Posterior vena cava (tissue), 2 donors: ENCODE results near the gene SIM2. TPM values are rescaled to one million over a fixed set of nuclear protein-coding genes. Genes with fewer than 3 reads are reported as not detected.
"Not testable (repeated sequence)": the region's sequence is repeated elsewhere in the genome, so short reads cannot be mapped to it uniquely, and the experiment has no call there.

Source experiments
- DNase-seq: peaks from one replicate; pipeline ENCODE4 v3.0.0-alpha.2; 2020; ENCODE audit warnings: low spot score
- intact Hi-C, 2 donors: fragments of 100-400 bp; cut with DNase I; formaldehyde crosslinking; loops; one replicate each; pipeline versions ENCODE4 v1.14.1 to v1.14.2; 2022 to 2023
- long read RNA-seq, 2 donors: library from polyadenylated mRNA; unstranded; transcript quantifications; one replicate each; pipeline ENCODE4 v2.0.0, GENCODE V29; 2020 to 2021
- total RNA-seq, 2 donors: library from RNA; stranded (reverse); fragmentation: NEBNext Ultra II Directional; extraction: Animal tissue kit (Norgen Biotek cat#: 25700); gene quantifications; one replicate each; pipeline ENCODE4 v1.2.1, GENCODE V29; 2021
- donor health status: DM: yes; HTN: yes; CAD: no.
- donor health status: DM: yes; HTN: yes; CAD: no.

SIM2 gene
- total RNA-seq, result not detected
- long read RNA-seq, donor 1, partial matches to known transcripts, result 0 of 1 reads
- long read RNA-seq, donor 1, other reads (novel, unspliced or antisense), result 1 of 1 reads
- long read RNA-seq, donor 2, result 0 reads

DNA sequence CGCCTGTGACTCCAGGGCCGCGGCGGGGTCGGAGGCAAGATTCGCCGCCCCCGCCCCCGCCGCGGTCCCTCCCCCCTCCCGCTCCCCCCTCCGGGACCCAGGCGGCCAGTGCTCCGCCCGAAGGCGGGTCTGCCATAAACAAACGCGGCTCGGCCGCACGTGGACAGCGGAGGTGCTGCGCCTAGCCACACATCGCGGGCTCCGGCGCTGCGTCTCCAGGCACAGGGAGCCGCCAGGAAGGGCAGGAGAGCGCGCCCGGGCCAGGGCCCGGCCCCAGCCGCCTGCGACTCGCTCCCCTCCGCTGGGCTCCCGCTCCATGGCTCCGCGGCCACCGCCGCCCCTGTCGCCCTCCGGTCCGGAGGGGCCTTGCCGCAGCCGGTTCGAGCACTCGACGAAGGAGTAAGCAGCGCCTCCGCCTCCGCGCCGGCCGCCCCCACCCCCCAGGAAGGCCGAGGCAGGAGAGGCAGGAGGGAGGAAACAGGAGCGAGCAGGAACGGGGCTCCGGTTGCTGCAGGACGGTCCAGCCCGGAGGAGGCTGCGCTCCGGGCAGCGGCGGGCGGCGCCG is at the start of gene SIM2:
Gene SIM2, plus strand, starts transcription at position 135 of the 565 bp plus-strand sequence. CDS start 632 bp downstream, outside the sequence.
- no peak for DNase-seq
- intact Hi-C loops, result loop anchor here in 1 of 2 donors (10.0 kb wide), 1 partner anchor 94 kb away; no protein-coding TSS in a partner anchor

GRCh38 chr21:36654324-36654723 is 44.6 kb upstream of the SIM2 start:
- DNase-seq, result no peak
- intact Hi-C loops, result no loop called here

DNA sequence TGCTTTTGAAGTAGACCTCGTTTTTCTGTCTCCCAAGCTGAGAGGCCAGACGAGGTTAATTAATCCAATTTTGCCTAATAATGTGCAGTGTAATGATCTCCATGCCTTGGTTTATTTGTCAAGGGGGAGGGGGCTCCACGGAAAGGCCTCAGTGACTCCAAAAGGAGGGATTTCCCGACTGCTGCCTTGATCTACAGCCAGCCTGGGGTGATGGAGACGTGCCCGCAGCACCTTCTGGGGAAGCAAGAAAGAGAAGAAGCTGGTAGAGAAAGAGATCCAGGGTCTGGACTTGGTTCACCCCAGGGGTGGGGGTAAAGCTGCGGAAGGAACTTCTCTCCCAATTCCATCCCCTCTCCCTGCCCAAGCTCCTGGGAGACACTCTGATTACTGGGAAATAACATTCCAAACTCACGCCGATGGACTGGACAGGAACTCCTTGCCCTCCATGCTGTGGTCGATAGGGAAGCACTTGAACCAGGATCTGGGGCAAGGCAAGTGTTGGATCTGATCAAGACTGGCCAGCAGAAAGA is 44.1 kb upstream of the SIM2 start:
- DNase-seq, result no peak
- intact Hi-C loops, result no loop called here

GRCh38 chr21:36656138-36656537 is 42.8 kb upstream of the SIM2 start:
- intact Hi-C loops, result no loop called here
- DNase-seq, result no peak

DNA sequence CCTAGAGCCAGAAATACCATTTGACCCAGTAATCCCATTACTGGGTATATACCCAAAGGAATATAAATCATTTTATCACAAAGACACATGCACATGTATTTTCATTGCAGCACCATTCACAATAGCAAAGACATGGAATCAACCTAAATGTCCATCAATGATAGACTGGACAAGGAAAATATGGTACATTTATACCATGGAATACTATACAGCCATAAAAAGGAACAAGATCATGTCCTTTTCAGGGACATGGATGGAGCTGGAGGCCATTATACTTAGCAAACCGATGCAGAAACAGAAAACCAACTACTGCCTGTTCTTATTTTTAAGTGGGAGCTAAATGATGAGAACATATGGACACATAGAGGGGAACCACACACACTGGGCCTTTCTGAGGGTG is 41.6 kb upstream of the SIM2 start:
- intact Hi-C loops, DNase-seq: not testable (repeated sequence)

DNA sequence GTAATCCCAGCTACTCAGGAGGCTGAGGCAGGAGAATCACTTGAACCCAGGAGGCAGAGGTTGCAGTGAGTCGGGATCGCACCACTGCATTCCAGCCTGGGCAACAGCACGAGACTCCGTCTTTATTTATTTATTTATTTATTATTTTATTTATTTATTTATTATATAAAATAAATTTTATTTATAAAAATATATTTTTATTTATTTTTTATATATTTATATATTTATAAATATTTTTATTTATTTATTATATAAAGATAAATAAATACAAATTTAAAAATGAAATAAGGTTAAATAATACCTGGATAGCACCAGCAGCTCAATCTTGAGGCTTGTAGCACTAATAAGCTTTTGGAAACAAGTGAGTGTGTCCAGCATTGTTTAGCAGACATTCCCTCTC is 40.9 kb upstream of the SIM2 start:
- no peak for DNase-seq
- intact Hi-C loops, result no loop called here

- intact Hi-C loops, result no loop called here
Observed at GRCh38 chr21:36658926-36659325, 40.0 kb upstream of the SIM2 start.

DNA sequence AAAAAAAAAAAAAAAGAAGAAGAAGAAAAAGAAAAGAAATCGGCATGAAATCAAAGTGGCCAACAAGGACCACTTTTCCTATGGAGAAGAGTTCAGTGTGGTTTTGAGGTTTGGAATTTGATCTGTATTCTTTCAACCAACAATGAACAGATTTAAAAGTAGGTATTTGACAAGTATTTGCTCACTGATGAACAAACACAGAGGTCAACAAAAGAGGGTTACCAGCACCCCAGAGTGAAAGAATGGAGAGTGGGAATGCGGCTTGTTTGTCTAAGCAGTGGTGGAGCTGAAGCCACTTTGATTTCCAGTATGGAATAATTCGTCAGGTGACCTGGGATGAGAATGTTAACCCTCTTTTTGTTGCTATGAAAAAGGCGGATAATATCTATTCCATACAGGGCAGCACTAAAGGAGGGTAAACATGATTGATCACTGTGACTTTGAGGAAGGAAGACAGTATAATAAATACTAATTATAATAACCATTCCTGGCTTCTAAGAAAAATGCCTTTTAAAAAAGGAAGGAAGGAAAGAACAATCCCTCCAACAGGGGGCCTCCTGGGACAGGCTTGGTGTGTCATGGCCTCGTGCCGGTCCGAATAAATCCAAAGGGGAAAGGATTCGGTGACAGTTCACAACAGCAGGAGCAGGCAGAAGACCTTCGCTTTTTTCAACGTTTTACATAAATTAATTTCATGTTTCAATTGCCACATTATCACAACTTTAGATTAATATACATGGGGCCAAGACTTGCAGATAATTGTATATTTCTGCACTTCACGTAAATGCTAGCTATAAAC is 37.2 kb upstream of the SIM2 start:
- no peak for DNase-seq
- intact Hi-C loops, result no loop called here

More at GRCh38 chr21:36658926-36659325, 40.0 kb upstream of the SIM2 start:
- no peak for DNase-seq

DNA sequence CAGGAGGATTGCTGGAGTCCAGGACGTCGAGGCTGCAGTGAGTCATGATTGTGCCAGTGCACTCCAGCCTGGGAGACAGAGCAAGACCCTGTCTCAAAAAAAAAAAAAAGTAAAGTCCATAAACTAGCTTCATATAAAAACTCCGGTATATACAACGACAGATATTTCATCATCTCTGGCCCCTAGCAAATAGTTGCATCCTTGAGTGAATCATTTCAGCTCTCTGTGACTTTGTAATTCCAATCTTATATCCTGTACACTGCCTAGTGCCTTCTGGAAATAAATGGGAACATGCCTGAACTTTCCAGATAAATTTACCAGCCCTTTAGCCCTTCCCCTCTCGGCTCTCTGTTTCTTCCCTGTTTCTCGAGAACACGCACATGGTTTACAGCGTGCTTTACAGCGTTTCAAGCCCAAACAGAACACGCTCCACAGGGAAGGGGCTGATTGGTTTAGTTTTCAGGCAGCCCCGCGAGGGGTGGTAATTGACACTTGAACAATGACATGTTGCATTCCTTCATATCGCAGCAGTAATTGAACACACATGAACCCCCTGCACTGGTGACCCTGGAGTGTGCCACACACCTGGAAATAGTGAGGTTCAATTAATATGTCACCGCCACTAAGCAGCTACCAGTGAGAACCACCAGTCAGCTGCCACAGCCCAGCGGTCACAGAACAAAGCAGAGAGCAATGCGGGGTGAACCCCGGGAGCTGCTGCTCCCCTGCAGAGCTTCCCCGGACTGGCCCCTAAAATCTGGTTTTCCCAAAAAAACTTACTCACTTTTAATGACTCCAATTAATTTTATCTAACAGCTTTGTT is 35.7 kb upstream of the SIM2 start:
- no peak for DNase-seq

DNA sequence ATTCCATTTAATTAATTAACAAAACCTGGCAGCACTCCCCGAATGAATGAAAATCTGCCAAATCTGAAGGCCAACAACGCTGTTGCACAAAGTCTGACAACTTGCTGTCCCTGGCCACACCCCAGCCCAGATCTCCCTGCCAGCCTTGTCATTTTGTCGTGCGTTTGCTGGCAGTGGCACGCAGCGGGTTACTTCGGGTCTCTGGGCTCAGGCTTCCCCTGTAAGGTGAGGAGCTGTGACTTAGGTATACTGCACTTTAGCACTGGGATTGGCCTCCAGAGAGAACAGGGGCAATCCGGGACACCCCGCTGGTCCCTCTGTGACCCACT is 34.3 kb upstream of the SIM2 start:
- no peak for DNase-seq
- intact Hi-C loops, result no loop called here

More for the DNA sequence above, 35.7 kb upstream of the SIM2 start:
- intact Hi-C loops, result no loop called here

- DNase-seq, result no peak
- intact Hi-C loops, result loop anchor here in 1 of 2 donors (5.0 kb wide), 1 partner anchor 1046 kb away; no protein-coding TSS in a partner anchor
Observed at GRCh38 chr21:36665806-36666205, 33.1 kb upstream of the SIM2 start.

DNA sequence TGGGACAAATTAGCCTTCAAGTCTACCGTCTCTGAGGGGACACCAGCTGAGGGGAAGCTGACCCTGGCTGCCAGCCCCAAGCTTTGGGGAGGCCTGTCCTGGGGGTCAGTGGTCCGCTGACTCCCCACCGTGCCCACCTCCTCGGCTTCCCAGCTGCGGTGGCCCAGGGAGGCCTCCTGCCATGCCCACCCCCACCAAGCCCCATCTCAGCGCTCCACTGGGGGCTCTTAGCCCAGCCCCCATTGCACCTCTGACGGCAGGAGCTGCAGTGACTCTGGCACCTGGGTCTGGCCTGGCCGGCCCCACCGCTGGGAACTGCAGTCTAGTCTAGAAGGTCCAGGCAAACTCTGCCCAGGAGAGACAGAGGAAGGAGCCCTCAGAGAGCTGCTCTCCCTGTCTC is 30.2 kb upstream of the SIM2 start:
- intact Hi-C loops, result loop anchor here in 1 of 2 donors (5.0 kb wide), 1 partner anchor 1044 kb away; no protein-coding TSS in a partner anchor
- no peak for DNase-seq

DNA sequence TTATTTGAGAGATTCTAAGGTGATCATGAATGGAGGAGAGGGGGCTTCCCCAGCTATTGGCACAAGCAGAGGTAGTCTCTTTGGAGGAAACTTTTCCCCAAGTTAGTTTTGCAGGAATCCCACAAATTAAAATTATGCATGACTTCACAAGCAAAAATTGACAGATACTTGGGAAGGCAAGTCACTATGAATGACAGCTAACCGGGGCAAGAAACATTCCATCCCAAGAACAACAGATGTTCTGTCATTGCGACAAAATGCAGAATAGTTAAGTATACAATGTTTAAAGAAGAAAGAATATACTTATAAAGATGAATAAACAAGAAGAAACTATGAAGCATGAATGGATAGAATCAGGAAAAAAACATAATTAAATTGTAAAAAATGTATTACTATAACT is 27.1 kb upstream of the SIM2 start:
- intact Hi-C loops, result no loop called here
- DNase-seq, result no peak

GRCh38 chr21:36672296-36672695 is 26.6 kb upstream of the SIM2 start:
- DNase-seq, intact Hi-C loops: not testable (repeated sequence)

GRCh38 chr21:36672737-36673136 is 26.2 kb upstream of the SIM2 start:
- no peak for DNase-seq
- intact Hi-C loops, result no loop called here

- DNase-seq, result no peak
- intact Hi-C loops, result no loop called here
Observed at GRCh38 chr21:36676039-36676950, 22.6 kb upstream of the SIM2 start.

DNA sequence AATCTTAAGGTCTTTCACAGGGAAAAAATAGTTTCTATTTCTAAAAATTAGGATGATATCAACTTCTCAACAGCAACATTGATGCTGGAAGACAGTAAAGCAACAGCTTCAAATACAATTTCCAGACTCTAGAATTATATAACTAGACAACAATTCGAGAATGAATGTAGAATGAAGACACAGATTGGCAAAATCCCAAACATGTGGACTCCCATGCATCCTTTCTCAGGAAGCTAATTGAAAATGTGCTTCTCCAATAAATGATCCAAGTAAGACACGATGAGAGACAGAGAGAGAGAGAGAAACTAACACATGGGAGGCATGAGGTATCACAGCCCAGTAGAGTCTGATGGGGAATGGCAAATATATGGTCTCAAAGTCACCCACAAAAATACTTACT is 21.5 kb upstream of the SIM2 start:
- DNase-seq, result no peak
- intact Hi-C loops, result no loop called here

DNA sequence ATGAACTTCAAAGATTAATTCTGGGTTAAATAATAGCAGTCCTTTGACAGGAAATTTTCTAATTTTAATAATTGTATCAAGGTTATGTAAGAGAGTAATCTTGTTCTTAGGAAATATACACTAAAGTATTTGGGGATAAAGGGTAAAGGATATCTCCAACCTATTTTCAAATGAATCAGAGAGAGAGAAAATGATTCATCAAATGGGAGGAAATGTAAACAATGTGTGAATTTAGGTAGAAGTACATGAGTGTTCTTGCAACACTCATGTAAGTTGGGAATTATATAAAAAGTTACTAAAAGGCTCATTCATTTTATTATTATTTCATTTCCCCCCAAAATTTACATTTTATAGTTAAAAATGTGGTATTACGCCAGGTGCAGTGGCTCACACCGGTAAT is 20.4 kb upstream of the SIM2 start:
- intact Hi-C loops, result no loop called here
- no peak for DNase-seq
